K562 (cell line): ENCODE results near the gene MEX3A. TPM values are rescaled to one million over a fixed set of nuclear protein-coding genes. Genes with fewer than 3 reads are reported as not detected.

ENCODE experiments used
- CHD1 ChIP-seq: fragments of 200-600 bp; sonication (generic); IDR thresholded peaks from one replicate; pipeline ENCODE4 v1.6.1; 2012; ENCODE audit warnings: mild to moderate bottlenecking, moderate library complexity, low read length, inconsistent platforms
- NCOA1 ChIP-seq: fragments of 450-650 bp; IDR thresholded peaks from 2 replicates; pipeline ENCODE4 v1.6.1; 2016; ENCODE audit warnings: low read depth
- TRIM25 ChIP-seq: fragments of 450-650 bp; IDR thresholded peaks from 2 replicates; pipeline ENCODE4 v1.7.0; 2016; ENCODE audit warnings: borderline replicate concordance
- ZBTB2 ChIP-seq: fragments of 450-650 bp; IDR thresholded peaks from 2 replicates; pipeline ENCODE4 v1.6.1; 2016; ENCODE audit warnings: antibody characterized with exemption
- ZNF263 ChIP-seq: sonication (generic); formaldehyde crosslinking; IDR thresholded peaks from 2 replicates; pipeline ENCODE4 v1.8.0; 2022; ENCODE audit warnings: mild to moderate bottlenecking, missing genetic modification reagents, borderline replicate concordance
- ZNF318 ChIP-seq, 2 experiments: fragments of 450-650 bp; IDR thresholded peaks; 2 replicates each; pipeline ENCODE4 v1.6.1; 2016; ENCODE audit warnings: mild to moderate bottlenecking in 2 of 2, borderline replicate concordance in 1 of 2, low read depth in 1 of 2, moderate library complexity in 1 of 2
- polyA plus RNA-seq, 8 experiments: library from polyadenylated mRNA; depleted of rRNA in 4 of 8; stranded (reverse) in 5 of 8; unstranded in 3 of 8; fragments of >200 nt; fragmentation: Nextera tagmentation in 2 of 8; fragmentation: Illumina TruSeq in 1 of 8; extraction: Ambion mirVana in 2 of 8; extraction: Trizol in 1 of 8; gene quantifications; 2 replicates each; pipeline versions ENCODE4 v1.2.1 to v1.2.3, GENCODE V29; 2011 to 2014; ENCODE audit warnings: inconsistent platforms in 1 of 8, missing spikeins in 1 of 8
- total RNA-seq, 7 experiments: library from RNA; depleted of rRNA in 6 of 7; stranded (reverse); fragments of >200 nt in 6 of 7; fragmentation: Illumina TruSeq in 2 of 7; extraction: Trizol in 2 of 7; gene quantifications; 2 replicates each; pipeline versions ENCODE4 v1.2.1 to v1.2.3, GENCODE V29; 2011 to 2021; ENCODE audit warnings: low replicate concordance in 1 of 7

The MEX3A gene
- total and polyA plus RNA-seq, 9 of the 15 experiments (the other 6 are each of a cell fraction or from before 2014, with no cell fraction given), result 0.36 to 13.7 (median 5.2) TPM

- TF ChIP-seq TRIM25, result no peak
- TF ChIP-seq NCOA1, result no peak
- TF ChIP-seq ZNF263 (CRISPR knock-in tag), result peak; percentile 81
- no peak; a peak in 1 of 4 replicates for TF ChIP-seq ZNF318 (IDR thresholded peaks at IDR 0.05; ENCODE audit: borderline replicate concordance in 1 of 2, low read depth in 1 of 2)
- no peak for TF ChIP-seq CHD1
- TF ChIP-seq ZBTB2, result 0 out of 2 replicates have a peak, but pooled peaks have one; percentile 3
Measured at GRCh38 chr1:156054500-156055280, 27.6 kb downstream of the MEX3A start, which contains the start of gene LAMTOR2 (continued).
